Adrenal gland (tissue), 12 donors: ENCODE data around the gene NRXN2. TPM values are rescaled to one million over a fixed set of nuclear protein-coding genes. Genes with fewer than 3 reads are reported as not detected.

Experiments
- polyA plus RNA-seq, 3 donors: library from polyadenylated mRNA; stranded (reverse); fragments of 200-250 nt in 2 of 3; fragments of 350-450 nt in 1 of 3; fragmentation: Illumina TruSeq in 1 of 3; extraction: RNeasy Lipid Tissue Mini Kit (QIAGEN cat#74804) in 1 of 3; gene quantifications; one replicate each; pipeline ENCODE4 v1.2.3, GENCODE V29; 2013 to 2014
- total RNA-seq, 9 donors: library from RNA; depleted of rRNA in 4 of 9; stranded (reverse); fragments of >200 nt in 4 of 9; fragments of 120-200 nt in 1 of 9; fragmentation: NEBNext Ultra II Directional in 1 of 9; extraction: Animal tissue kit (Norgen Biotek cat#: 25700) in 1 of 9; gene quantifications; one replicate each; pipeline versions ENCODE4 v1.1.0 to v1.2.4, GENCODE V29; 2013 to 2023
- donor health status: healthy with polysubstance abuse.
- donor health status: Bipolar disorder and iron deficiency.
- donor health status: DM: yes; HTN: yes; CAD: no.
- donor health status: DM: no; HTN: no; CAD: no.
- donor health status: DM: no; HTN: no; CAD: no.
- donor health status: DM: yes; HTN: yes; CAD: no.

Gene NRXN2
- total and polyA plus RNA-seq, 12 donors: 1.7 to 17.1 (median 4.9) TPM

Other genes with a start within 250 kb of the NRXN2 start
- 1 to 10 TPM in 2 of 9 donors, under 1 TPM in 5, not detected in 2; 0.42 to 3.9 (median 0.68) TPM for gene SLC22A11, start 167.3 kb downstream of the NRXN2 start, total RNA-seq
- gene SLC22A11, start 167.3 kb downstream of the NRXN2 start, polyA plus RNA-seq: under 1 TPM; 0.20 to 0.32 (median 0.30) TPM
- gene SLC22A12, start 132.0 kb downstream of the NRXN2 start, total RNA-seq: not detected
- not detected for gene SLC22A12, start 132.0 kb downstream of the NRXN2 start, polyA plus RNA-seq
- gene RASGRP2, start 20.9 kb upstream of the NRXN2 start, total RNA-seq: 10 to 100 TPM in 5 of 9 donors, 1 to 10 TPM in 4; 3.6 to 23.9 (median 11.1) TPM
- 10 to 100 TPM in 2 of 3 donors, 1 to 10 TPM in 1; 5.4 to 81.9 (median 35.0) TPM for gene RASGRP2, start 20.9 kb upstream of the NRXN2 start, polyA plus RNA-seq
- 10 to 100 TPM in 1 of 9 donors, 1 to 10 TPM in 8; 1.4 to 10.1 (median 3.4) TPM for gene PYGM, start 36.8 kb upstream of the NRXN2 start, total RNA-seq
- gene PYGM, start 36.8 kb upstream of the NRXN2 start, polyA plus RNA-seq: 1 to 10 TPM; 2.4 to 5.1 (median 4.8) TPM
- gene SF1, start 55.3 kb upstream of the NRXN2 start, total RNA-seq: 100 to 1,000 TPM in 8 of 9 donors, 10 to 100 TPM in 1; 76.2 to 395 (median 229) TPM
- 100 to 1,000 TPM; 150 to 197 (median 178) TPM for gene SF1, start 55.3 kb upstream of the NRXN2 start, polyA plus RNA-seq
- gene MAP4K2, start 80.0 kb upstream of the NRXN2 start, total RNA-seq: 10 to 100 TPM; 12.9 to 34.8 (median 18.7) TPM
- gene MAP4K2, start 80.0 kb upstream of the NRXN2 start, polyA plus RNA-seq: 10 to 100 TPM in 2 of 3 donors, 1 to 10 TPM in 1; 6.4 to 57.7 (median 27.7) TPM
- gene MEN1, start 87.4 kb upstream of the NRXN2 start, total RNA-seq: 10 to 100 TPM; 15.3 to 50.6 (median 28.4) TPM
- gene MEN1, start 87.4 kb upstream of the NRXN2 start, polyA plus RNA-seq: 10 to 100 TPM; 21.4 to 32.8 (median 29.1) TPM
- gene CDC42BPG, start 121.5 kb upstream of the NRXN2 start, total RNA-seq: 10 to 100 TPM in 2 of 9 donors, 1 to 10 TPM in 7; 3.1 to 12.9 (median 9.1) TPM
- gene CDC42BPG, start 121.5 kb upstream of the NRXN2 start, polyA plus RNA-seq: 1 to 10 TPM; 3.3 to 7.4 (median 4.9) TPM
- gene EHD1, start 155.4 kb upstream of the NRXN2 start, total RNA-seq: 100 to 1,000 TPM in 1 of 9 donors, 10 to 100 TPM in 8; 38.5 to 107 (median 55.8) TPM
- 10 to 100 TPM; 14.3 to 50.4 (median 20.0) TPM for gene EHD1, start 155.4 kb upstream of the NRXN2 start, polyA plus RNA-seq
- gene ATG2A, start 194.0 kb upstream of the NRXN2 start, total RNA-seq: 10 to 100 TPM in 8 of 9 donors, 1 to 10 TPM in 1; 7.6 to 43.5 (median 33.8) TPM
- 10 to 100 TPM in 2 of 3 donors, 1 to 10 TPM in 1; 3.6 to 43.3 (median 32.4) TPM for gene ATG2A, start 194.0 kb upstream of the NRXN2 start, polyA plus RNA-seq
- 10 to 100 TPM in 8 of 9 donors, 1 to 10 TPM in 1; 7.8 to 26.6 (median 20.4) TPM for gene PPP2R5B, start 201.5 kb upstream of the NRXN2 start, total RNA-seq
- 10 to 100 TPM; 10.7 to 51.3 (median 25.6) TPM for gene PPP2R5B, start 201.5 kb upstream of the NRXN2 start, polyA plus RNA-seq
- gene GPHA2, start 212.7 kb upstream of the NRXN2 start, total RNA-seq: not detected
- gene GPHA2, start 212.7 kb upstream of the NRXN2 start, polyA plus RNA-seq: under 1 TPM in 1 of 3 donors, not detected in 2; 0.67 TPM
- gene MAJIN, start 248.9 kb upstream of the NRXN2 start, total RNA-seq: not detected
- gene MAJIN, start 248.9 kb upstream of the NRXN2 start, polyA plus RNA-seq: under 1 TPM in 2 of 3 donors, not detected in 1; 0.24 to 0.29 TPM